ENCODE measurements around the gene CAPS.
A peak's percentile ranks its signal among the peaks of the same experiment; 100 is the strongest.

The CAPS gene

GRCh38 chr19:5892772-5893275 is 21.2 kb upstream of the CAPS start:
- no peak for DNase-seq

DNA sequence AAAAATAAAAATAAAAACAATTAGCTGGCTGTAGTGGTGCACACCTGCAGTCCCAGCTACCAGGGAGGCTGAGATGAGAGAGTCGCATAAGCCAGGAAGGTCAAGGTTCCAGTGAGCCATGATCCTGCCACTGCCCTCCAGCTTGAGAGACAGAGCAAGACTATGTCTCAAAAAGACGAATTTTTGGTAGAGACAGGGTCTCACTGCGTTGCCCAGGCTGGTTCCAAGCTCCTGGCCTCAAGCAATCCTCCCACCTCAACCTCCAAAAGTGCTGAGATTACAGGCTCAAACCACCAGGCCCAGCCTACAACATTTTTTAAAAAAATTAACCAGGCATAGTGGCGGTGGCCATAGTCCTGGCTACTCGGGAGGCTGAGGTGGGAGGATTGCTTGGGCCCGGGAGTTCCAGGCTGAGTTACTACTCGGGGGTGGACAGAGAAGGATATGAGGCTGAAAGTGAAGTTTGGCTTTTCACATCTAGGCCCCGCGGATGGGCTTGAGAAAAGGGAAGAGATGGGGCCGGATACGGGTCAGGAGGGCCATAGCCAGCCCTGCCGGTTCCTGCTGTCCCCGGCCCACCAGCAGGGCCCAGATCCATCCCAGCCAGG is 20.7 kb upstream of the CAPS start:
- DNase-seq: no peak

DNA sequence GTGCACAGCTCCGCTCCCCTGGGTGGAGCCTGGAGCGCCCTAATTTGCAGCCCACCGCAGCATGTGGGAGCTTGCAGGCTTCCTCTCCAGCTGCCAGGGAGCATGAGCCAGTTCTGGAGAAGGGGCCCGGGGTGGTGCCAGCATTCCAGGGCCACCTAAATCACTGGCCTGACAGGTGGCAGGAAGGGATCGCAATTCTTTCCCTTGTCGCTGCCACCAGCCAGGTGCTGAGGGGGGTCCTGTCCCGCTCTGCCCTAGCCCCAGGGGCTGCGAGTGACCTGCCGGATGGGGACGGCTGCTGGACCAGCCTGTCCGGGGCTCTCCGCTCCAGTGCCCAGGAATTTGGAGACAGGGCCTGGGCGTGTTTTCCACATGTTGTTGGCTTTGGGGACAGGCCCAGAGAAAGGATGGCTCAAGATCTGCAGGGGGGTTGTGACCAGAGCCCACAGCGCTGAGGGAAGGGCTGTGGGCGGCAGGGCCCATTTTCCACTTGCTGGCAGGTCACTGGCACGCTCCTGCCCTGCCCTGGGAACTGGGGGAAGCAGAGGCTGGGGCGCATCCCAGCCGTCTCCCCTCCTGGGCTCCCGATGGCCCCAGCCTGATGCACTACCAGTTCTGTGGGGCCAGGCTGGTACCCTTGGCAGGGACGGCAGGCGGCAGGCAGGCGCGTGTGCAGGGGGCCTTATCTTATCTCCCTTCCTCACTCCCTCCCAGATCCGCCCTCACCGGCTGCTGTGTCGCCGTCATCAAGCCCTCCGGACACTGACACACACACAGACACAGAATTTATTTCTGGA is 19.9 kb upstream of the CAPS start:
- DNase-seq: peak; percentile 50

- DNase-seq: no peak
Measured at GRCh38 chr19:5894704-5895349, 19.2 kb upstream of the CAPS start.

DNA sequence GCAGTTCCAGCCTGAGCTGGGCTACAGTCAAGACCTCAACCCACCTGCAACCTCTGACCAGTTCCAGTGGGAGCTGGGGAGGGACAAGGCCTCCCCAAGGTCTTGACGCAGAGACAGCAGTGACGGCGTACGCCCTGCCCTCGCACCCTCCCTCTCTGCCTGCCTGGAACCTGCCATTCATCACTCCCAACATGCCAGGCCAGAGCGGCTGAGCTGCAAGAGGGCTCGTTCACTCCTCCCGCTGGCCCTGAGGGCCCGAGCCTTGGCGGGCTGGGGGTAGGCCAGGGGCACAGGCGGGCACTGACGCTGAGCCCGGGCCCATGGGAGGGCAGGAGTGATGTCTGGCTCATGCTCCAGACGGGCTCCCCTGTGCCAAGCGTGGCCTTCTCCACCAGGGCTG is 18.6 kb upstream of the CAPS start:
- no peak for DNase-seq

- DNase-seq: no peak
Measured at GRCh38 chr19:5895890-5896289, 18.2 kb upstream of the CAPS start.

DNA sequence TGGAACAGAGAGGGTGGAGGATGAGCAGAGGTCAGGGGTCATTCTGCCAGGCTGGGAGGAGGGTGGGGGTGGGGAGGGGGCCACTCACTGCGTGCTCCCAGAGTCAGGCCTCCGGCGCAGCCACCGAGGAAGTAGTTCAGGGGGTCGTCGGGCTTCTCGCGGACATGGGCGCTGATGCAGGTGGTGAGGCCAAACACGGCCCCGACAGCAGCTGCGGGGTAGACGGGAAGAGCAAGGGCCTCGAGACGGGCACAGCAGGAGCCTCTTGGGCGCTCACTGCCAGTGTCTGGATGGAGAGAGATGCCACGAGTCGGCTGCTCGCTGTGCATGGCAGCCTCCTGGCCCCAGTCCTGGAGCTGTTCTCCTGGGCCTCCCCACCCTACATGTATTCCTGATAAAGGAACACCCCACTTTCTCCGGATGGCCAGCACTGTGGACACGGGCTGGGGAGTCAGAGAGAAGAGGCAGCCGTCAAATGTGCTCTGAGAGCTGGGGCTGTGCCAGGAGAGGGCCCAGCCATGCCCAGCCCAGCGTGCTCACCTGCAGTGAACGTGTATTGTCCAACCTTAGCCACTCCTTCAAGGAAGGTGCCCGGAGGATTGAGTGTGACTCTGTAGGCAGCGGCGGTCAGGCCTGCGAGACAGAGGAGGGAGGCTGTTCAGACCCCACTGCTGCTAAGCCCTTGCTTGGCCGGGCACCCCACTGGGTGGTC is 17.5 kb upstream of the CAPS start:
- no peak for DNase-seq

DNA sequence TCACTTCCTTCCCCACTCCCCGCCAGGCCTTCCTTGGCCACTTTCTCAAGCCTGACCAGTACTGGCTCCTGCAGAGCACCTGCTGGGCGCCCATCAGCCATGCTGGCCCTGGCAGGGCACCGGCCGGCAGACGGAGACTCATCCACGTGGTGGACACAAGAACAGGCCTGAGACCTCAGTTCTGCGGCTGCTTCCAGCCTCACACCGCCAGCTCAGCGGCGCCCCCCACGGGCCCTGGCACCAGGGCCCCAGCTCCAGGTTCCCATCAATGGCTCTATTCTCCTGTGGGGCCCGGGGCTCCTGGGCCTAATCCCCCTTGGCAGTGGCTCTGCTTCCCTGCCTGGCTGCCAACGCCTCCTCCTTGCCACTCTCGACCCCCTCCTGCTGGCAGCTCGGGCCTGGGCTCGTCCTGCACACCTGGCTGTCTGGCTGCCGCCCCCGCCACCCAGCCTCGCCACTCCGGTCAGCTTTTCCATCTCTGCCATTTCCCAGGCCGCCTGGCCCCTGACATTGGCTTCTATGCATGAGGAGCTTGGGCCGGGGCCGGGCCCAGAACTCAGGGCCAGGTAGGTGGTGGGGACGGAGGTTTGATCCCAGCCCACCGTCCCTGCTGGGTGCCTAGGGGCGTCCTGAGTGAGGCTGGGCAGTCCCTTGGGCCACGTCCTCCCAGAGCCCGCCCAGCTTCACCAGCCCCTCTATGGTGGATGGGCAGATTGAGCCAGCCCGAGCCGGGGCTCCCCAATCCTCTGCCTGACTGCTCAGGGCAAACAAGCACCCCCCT is 16.7 kb upstream of the CAPS start:
- DNase-seq: no peak

DNA sequence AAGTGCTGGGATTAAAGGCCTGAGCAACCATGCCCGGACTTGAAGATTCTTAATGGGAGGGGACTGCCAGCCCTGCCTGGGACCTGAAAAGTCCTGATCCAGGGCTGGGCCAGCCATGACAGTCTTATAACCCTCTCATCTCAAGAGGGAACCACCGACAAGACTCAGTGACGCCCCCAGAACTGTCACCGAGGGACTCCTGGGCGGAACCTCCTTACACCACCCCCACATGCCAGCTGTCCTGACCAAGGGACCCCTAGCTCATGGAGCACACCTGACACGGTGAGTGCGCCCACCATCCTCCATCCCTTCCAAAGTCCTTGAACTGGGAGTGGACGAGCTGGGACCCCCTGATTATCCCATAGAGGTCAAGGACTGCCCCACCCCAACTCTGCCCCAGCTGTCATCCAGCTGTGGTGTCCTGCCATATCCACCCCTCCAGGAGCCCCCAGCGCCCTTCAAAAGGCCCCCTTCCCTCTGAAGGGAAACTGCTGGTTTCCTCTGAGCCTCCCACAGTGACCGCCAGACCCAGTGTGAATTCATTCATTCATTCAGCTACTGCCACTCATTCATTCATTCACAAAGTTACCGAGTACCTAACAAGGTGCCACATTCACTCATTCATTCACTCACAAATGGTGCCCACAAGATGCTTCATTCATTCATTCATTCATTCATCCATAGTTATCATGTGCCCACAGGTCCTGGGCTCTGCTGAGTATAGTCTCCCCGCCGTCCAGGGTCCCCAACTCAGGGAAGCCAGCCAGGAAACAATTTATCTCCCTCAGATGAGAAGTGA is 14.1 kb upstream of the CAPS start:
- DNase-seq: no peak

DNA sequence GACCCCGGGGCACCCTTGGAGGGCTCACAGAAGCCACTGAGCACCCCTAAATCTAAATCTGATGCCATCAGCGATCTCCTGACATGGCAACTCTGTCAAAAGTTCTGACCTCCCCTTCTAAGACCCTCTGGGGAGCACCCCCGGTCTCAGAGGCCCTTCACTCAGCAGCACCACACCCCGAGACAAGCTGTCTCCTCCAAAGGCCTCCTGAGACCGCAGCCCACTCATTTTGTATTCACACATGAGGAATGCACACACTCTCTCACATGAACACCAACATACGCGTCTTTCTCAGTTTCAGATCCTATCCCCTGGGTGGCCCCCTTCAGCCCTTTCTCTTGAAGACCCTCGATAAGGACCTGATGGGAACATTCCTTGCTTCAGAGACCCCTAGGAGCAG is 13.1 kb upstream of the CAPS start:
- no peak for DNase-seq

- no peak for DNase-seq
Measured at GRCh38 chr19:5903056-5903623, 10.9 kb upstream of the CAPS start.

DNA sequence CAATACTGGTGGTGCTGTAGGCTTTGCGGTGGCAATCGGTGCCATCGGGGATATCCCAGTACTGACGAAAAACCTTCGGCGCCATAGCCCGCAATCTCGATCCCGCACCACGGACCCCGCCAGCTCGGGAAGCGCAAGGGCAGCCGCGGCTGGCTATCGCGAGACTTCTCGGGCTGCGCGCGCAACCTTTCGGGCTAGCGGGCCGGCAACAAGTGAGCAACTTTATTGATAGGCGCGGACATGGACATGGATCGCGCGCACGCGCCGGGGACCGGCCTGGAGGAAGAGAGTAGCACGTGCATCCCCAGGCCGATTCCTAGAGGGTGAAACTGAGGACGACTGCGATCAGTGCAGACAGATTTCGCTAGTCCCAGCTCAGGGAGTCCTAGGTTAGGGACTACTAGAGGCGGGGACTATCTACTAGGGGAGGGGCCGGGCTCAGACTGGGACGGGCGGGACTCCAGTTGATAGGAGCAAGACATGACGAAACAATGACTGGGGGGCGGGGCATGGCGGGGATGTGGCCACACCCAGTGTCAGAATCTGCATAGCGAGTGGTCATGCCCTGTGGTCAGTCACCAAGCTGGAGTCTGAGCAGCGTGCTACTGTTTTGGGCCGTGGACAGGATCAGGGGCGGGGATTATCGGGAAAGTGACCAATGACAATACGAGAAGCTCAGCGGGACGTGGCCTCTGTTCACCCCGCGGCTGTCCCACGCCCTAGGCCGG is 10.3 kb upstream of the CAPS start, which contains the start of gene NDUFA11:
NDUFA11 (minus strand) TSS at position 167 of the 728 bp plus-strand sequence; CDS start at position 85, 82 bp downstream.
- DNase-seq: peak; percentile 99

DNA sequence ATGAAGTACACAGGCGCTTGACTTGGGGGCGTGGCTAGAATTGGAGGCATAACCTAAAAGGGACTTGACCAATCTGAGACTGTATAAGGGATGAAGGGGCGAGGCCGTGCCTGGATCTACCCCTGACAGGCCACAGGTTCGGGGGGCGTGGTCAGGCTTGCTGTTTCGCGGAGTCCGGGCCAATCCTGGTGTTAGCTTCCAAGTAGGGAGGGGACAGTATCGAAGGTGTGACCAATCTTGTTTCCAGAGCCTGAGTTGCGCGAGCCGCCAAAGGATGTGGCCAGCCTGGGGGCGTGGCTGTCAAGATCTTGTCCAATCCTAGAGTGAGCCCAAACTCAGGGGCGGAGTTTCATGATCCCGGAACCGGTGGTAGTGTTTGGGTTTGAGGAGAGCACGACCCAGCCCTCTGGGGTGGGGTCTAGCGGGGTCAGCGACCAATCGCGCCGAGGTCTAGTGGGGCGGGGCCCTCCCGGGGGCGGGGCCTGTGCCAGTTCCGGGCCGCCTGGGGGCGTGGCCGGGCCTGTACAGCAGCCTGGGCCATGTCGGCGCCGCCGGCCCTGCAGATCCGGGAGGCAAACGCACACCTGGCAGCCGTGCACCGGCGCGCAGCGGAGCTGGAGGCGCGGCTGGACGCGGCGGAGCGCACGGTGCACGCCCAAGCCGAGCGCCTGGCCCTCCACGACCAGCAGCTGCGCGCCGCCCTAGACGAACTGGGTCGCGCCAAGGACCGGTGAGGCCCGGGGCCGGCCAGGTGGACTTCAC is 9.5 kb upstream of the CAPS start, which contains the start of gene VMAC:
VMAC (plus strand) TSS at position 521 of the 762 bp plus-strand sequence; CDS start at position 540, 19 bp downstream.
- DNase-seq: peak; percentile 100

DNA sequence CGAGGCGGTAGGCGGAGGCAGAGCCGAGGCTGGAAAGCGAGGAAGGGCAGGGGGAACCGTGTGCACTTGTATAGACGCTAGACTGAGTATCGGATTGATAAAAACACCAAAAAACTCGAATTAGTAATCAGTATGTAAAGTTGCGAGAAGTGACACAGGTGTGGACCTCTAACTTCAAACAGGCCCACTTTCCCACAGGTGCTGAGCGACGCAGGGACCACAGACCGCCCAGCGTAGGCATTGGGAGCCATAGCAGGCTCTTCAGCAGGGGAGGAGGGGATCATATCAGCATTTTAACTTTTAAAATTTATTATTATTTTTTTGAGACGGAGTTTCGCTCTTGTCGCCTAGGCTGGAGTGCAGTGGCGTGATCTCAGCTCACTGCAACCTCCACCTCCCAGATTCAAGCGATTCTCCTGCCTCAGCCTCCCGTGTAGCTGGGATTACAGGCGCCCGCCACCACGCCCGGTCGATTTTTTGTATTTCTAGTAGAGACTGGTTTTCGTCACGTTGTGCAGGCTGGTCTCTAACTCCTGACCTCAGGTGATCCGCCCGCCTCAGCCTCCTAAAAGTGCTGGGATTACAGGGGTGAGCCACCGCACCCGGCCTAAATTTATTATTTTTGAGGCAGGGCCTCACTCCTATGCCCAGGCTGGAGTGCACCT is 8.8 kb upstream of the CAPS start:
- DNase-seq: peak; percentile 48

GRCh38 chr19:5907241-5907640 is 6.8 kb upstream of the CAPS start:
- no peak for DNase-seq

DNA sequence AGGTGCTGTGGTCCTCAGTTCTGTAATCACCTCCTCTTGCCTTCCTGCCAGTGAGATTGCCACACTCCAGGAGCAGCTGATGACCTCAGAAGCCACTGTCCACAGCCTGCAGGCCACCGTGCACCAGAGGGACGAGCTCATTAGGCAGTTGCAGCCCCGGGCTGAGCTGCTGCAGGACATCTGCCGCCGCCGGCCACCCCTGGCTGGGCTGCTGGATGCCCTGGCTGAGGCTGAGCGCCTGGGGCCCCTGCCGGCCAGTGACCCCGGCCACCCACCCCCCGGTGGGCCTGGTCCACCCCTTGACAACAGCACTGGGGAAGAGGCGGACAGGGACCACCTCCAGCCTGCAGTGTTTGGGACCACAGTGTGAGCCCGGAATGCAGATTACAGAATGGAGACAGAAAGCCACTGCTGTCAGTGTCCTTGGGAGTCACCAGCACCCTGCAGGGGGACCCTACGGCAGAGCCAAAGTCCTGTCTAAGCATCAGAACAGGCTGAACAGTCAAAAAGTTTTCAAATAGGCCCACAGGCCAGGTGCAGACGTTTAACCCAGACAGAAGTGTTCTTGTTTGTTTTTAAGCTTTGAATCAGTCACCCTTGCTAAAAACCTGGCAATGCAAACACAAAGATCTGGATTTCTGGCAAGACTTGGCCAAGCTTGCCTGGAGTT is 5.1 kb upstream of the CAPS start:
- DNase-seq: no peak

DNA sequence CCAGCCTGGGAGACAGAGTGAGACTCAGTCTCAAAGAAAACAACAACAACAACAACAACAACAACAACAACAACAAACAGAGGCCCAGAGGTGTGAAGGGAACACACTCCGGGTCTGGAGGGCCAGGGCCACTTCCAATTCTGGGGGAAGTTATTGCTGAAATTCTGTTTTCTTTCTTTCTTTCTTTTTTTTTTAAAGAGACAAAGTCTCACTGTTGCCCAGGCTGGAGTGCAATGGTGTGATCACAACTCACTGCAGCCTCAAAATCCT is 3.5 kb upstream of the CAPS start:
- no peak for DNase-seq

- DNase-seq: no peak
Measured at GRCh38 chr19:5911366-5911765, 2.7 kb upstream of the CAPS start.

DNA sequence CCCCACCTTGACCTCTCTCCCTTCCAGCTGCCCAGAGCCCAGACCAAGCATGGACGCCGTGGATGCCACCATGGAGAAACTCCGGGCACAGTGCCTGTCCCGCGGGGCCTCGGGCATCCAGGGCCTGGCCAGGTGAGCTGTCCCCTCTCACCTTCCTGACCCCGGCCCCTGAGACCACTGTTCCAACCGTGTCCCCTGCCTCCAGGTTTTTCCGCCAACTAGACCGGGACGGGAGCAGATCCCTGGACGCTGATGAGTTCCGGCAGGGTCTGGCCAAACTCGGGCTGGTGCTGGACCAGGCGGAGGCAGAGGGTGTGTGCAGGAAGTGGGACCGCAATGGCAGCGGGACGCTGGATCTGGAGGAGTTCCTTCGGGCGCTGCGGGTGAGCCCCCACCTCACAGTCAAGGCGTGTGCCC is 312 bp downstream of the CAPS start:
- DNase-seq: no peak

Data from NCI-H2171 treated with DMSO at 0.1 percent for 48 hours (cell line).